GM13976 (cell line): ENCODE data around the gene UROC1.

ENCODE experiments used
- DNase-seq: peaks from one replicate; pipeline ENCODE4 v3.0.0; 2012; ENCODE audit warnings: low spot score
- CTCF ChIP-seq: IDR thresholded peaks from 2 replicates; pipeline ENCODE4 v1.5.1; 2012; ENCODE audit warnings: borderline replicate concordance, mild to moderate bottlenecking; ENCODE audit not compliant: insufficient read depth; ENCODE audit errors: extremely low read depth, missing control alignments, control extremely low read depth
- in situ Hi-C: fragments of 300-500 bp; cut with MboI; formaldehyde crosslinking; loops from one replicate; pipeline ENCODE4 v1.12.0; 2022; ENCODE audit warnings: low sequenced_read_pairs, mixed read lengths, inconsistent platforms; ENCODE audit not compliant: unreplicated experiment

Gene UROC1

GRCh38 chr3:126529585-126530170 is 12.1 kb upstream of the UROC1 start:
- TF ChIP-seq CTCF: no peak
- in situ Hi-C loops: no loop called here
- no peak for DNase-seq

GRCh38 chr3:126528800-126529541 is 11.4 kb upstream of the UROC1 start:
- DNase-seq: no peak
- TF ChIP-seq CTCF: no peak
- in situ Hi-C loops: no loop called here

- DNase-seq: no peak
- in situ Hi-C loops: no loop called here
- no peak for TF ChIP-seq CTCF
Observed at GRCh38 chr3:126528419-126528799, 10.8 kb upstream of the UROC1 start.

GRCh38 chr3:126527455-126528211 is 10.1 kb upstream of the UROC1 start:
- no peak for DNase-seq
- TF ChIP-seq CTCF: no peak
- in situ Hi-C loops: no loop called here

GRCh38 chr3:126527006-126527405 is 9.4 kb upstream of the UROC1 start:
- no peak for TF ChIP-seq CTCF
- DNase-seq: no peak
- in situ Hi-C loops: no loop called here

GRCh38 chr3:126526668-126527005 is 9.1 kb upstream of the UROC1 start:
- no peak for DNase-seq
- TF ChIP-seq CTCF: no peak
- in situ Hi-C loops: no loop called here
